ENCODE results near the gene CCDC106. TPM values are rescaled to one million over a fixed set of nuclear protein-coding genes. Genes with fewer than 3 reads are reported as not detected.
A peak's percentile ranks its signal among the peaks of the same experiment; 100 is the strongest.

CCDC106 gene
- total RNA-seq, 1 experiment from 2014 or later = 21.1 TPM

- Mint-ChIP-seq H3K27ac (0 out of 2 replicates have a peak overlapping the region, but pooled peaks have one; percentile 93), H3K36me3 (peaks cover 12% of the 10 kb centered on the region), H3K4me1 (peaks cover 29% of the 10 kb centered on the region), H3K9me3 (no peaks in the 10 kb centered on the region), H3K27me3 (ENCODE audit: low read depth) (no peaks in the 10 kb centered on the region; the same call in 1 of the 2 replicates), H3K4me3 (peak overlapping the region; percentile 74)
- no peak for DNase-seq (ENCODE audit: low spot score)
- ChIA-PET POLR2A (interaction anchor here (0.7 to 2.1 kb wide), 3 partner anchors 51 to 125 kb away, joined by 3 to 15 read pairs (median 3); partner anchors contain the start of gene ZNF628), CTCF (interaction anchor here (0.6 to 2.1 kb wide), 3 partner anchors 94 to 339 kb away, joined by 3 to 7 read pairs (median 3); partner anchors contain the start of gene HSPBP1)
- no peak for ATAC-seq
- TF ChIP-seq, protein P1, sequence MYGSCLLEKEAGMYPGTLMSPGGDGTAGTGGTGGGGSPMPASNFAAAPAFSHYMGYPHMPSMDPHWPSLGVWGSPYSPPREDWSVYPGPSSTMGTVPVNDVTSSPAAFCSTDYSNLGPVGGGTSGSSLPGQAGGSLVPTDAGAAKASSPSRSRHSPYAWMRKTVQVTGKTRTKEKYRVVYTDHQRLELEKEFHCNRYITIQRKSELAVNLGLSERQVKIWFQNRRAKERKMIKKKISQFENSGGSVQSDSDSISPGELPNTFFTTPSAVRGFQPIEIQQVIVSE (CRISPR knock-in tag; IDR thresholded peaks at IDR 0.05; ENCODE audit: borderline replicate concordance) = no peak
- TF ChIP-seq, protein P2, sequence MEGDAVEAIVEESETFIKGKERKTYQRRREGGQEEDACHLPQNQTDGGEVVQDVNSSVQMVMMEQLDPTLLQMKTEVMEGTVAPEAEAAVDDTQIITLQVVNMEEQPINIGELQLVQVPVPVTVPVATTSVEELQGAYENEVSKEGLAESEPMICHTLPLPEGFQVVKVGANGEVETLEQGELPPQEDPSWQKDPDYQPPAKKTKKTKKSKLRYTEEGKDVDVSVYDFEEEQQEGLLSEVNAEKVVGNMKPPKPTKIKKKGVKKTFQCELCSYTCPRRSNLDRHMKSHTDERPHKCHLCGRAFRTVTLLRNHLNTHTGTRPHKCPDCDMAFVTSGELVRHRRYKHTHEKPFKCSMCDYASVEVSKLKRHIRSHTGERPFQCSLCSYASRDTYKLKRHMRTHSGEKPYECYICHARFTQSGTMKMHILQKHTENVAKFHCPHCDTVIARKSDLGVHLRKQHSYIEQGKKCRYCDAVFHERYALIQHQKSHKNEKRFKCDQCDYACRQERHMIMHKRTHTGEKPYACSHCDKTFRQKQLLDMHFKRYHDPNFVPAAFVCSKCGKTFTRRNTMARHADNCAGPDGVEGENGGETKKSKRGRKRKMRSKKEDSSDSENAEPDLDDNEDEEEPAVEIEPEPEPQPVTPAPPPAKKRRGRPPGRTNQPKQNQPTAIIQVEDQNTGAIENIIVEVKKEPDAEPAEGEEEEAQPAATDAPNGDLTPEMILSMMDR (IDR thresholded peaks at IDR 0.05) = no peak
- TF ChIP-seq, protein P3, sequence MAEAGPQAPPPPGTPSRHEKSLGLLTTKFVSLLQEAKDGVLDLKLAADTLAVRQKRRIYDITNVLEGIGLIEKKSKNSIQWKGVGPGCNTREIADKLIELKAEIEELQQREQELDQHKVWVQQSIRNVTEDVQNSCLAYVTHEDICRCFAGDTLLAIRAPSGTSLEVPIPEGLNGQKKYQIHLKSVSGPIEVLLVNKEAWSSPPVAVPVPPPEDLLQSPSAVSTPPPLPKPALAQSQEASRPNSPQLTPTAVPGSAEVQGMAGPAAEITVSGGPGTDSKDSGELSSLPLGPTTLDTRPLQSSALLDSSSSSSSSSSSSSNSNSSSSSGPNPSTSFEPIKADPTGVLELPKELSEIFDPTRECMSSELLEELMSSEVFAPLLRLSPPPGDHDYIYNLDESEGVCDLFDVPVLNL (CRISPR knock-in tag; IDR thresholded peaks at IDR 0.05; ENCODE audit: borderline replicate concordance, low read depth) = no peak
- TF ChIP-seq, protein P4, sequence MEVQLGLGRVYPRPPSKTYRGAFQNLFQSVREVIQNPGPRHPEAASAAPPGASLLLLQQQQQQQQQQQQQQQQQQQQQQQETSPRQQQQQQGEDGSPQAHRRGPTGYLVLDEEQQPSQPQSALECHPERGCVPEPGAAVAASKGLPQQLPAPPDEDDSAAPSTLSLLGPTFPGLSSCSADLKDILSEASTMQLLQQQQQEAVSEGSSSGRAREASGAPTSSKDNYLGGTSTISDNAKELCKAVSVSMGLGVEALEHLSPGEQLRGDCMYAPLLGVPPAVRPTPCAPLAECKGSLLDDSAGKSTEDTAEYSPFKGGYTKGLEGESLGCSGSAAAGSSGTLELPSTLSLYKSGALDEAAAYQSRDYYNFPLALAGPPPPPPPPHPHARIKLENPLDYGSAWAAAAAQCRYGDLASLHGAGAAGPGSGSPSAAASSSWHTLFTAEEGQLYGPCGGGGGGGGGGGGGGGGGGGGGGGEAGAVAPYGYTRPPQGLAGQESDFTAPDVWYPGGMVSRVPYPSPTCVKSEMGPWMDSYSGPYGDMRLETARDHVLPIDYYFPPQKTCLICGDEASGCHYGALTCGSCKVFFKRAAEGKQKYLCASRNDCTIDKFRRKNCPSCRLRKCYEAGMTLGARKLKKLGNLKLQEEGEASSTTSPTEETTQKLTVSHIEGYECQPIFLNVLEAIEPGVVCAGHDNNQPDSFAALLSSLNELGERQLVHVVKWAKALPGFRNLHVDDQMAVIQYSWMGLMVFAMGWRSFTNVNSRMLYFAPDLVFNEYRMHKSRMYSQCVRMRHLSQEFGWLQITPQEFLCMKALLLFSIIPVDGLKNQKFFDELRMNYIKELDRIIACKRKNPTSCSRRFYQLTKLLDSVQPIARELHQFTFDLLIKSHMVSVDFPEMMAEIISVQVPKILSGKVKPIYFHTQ (CRISPR knock-in tag; IDR thresholded peaks at IDR 0.05) = no peak
- TF ChIP-seq SMAD3 (CRISPR knock-in tag; IDR thresholded peaks at IDR 0.05; ENCODE audit: borderline replicate concordance) (no peak), NFYB (CRISPR knock-in tag; conservative IDR thresholded peaks at IDR 0.05; ENCODE audit: low read depth) (no peak), FOXP1 (CRISPR knock-in tag; IDR thresholded peaks at IDR 0.05; ENCODE audit: borderline replicate concordance) (no peak), ZBTB21 (CRISPR knock-in tag; IDR thresholded peaks at IDR 0.05; ENCODE audit: borderline replicate concordance) (no peak), TP53 (CRISPR knock-in tag; IDR thresholded peaks at IDR 0.05) (no peak), CREM (CRISPR knock-in tag; IDR thresholded peaks at IDR 0.05) (no peak), NR1H2 (CRISPR knock-in tag; IDR thresholded peaks at IDR 0.05) (no peak), CREB1 (CRISPR knock-in tag; IDR thresholded peaks at IDR 0.05) (no peak), IRF2 (CRISPR knock-in tag; IDR thresholded peaks at IDR 0.05; ENCODE audit: borderline replicate concordance, low read depth) (no peak), NR2C2 (CRISPR knock-in tag; IDR thresholded peaks at IDR 0.05) (no peak), ETV6 (CRISPR knock-in tag; IDR thresholded peaks at IDR 0.05) (no peak), SOX15 (CRISPR knock-in tag; IDR thresholded peaks at IDR 0.05) (no peak)
- TF ChIP-seq, protein P5, sequence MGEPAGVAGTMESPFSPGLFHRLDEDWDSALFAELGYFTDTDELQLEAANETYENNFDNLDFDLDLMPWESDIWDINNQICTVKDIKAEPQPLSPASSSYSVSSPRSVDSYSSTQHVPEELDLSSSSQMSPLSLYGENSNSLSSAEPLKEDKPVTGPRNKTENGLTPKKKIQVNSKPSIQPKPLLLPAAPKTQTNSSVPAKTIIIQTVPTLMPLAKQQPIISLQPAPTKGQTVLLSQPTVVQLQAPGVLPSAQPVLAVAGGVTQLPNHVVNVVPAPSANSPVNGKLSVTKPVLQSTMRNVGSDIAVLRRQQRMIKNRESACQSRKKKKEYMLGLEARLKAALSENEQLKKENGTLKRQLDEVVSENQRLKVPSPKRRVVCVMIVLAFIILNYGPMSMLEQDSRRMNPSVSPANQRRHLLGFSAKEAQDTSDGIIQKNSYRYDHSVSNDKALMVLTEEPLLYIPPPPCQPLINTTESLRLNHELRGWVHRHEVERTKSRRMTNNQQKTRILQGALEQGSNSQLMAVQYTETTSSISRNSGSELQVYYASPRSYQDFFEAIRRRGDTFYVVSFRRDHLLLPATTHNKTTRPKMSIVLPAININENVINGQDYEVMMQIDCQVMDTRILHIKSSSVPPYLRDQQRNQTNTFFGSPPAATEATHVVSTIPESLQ (CRISPR knock-in tag; IDR thresholded peaks at IDR 0.05) = no peak
Measured at GRCh38 chr19:55600662-55601028, 47.4 kb upstream of the CCDC106 start.

DNA sequence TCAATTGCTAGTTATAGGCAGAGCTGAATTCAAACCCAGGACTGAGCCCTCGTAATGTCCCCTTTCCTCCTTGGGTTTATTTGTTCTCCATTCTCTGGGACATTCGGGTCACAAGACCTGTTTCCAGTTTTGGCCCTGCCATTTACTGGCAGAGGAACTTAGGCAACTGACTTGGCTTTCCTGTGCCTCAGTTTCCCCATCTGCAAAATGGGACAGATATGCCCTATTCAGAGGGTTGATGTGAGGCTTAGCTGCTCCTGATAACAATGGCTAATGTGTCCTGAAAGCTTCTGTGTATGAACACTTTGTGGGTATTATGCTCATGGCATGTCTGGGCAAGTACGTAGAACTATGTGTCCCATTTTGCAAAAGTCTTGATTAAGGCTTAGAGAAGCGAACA lies 46.9 kb upstream of the CCDC106 start:
- TF ChIP-seq CREB1 (CRISPR knock-in tag; IDR thresholded peaks at IDR 0.05) = no peak
- Mint-ChIP-seq H3K27me3 (ENCODE audit: low read depth) (no peaks in the 10 kb centered on the region; the same call in 1 of the 2 replicates), H3K36me3 (peaks cover 8% of the 10 kb centered on the region), H3K9me3 (no peaks in the 10 kb centered on the region), H3K4me1 (peaks cover 29% of the 10 kb centered on the region), H3K4me3 (peak overlapping the region; percentile 74), H3K27ac (peak overlapping the region; percentile 93)
- no peak for DNase-seq (ENCODE audit: low spot score)
- POLR2A ChIA-PET = interaction anchor here (1.0 kb wide), 1 partner anchor 51 kb away, joined by 3 read pairs; no protein-coding TSS in a partner anchor
- CTCF ChIA-PET = no interaction called here
- no peak for ATAC-seq

Data from WTC11 (cell line).